GM12878 (cell line): ENCODE data around the gene COL4A1. TPM values are rescaled to one million over a fixed set of nuclear protein-coding genes. Genes with fewer than 3 reads are reported as not detected.

ENCODE experiments used
- ATAC-seq: fragments of 200-7000 bp; cut with Tn5 transposase; 3 replicates; pipeline ENCODE4 v1.9.1; 2020; ENCODE audit warnings: mild to moderate bottlenecking, moderate library complexity
- BruUV-seq: library from RNA; stranded (reverse); fragments of 400-500 nt; replicated peaks from 2 replicates; lab custom pipeline; 2021; lab: Mats Ljungman, UMichigan
- CTCF ChIA-PET: fragments of 300-600 bp; sonication (Branson Sonifier 250); formaldehyde crosslinking; extraction: SDS; loops from one replicate; lab custom pipeline; 2021; ENCODE audit warnings: inconsistent platforms; lab: Yijun Ruan, JAX
- POLR2A ChIA-PET: fragments of 350-600 bp; formaldehyde crosslinking; extraction: SDS; loops from one replicate; lab custom pipeline; 2021; ENCODE audit warnings: inconsistent platforms; lab: Charles Lee
- RAD21 ChIA-PET: fragments of 300-600 bp; sonication (Branson Sonifier 250); formaldehyde crosslinking; loops from one replicate; lab custom pipeline; 2023; ENCODE audit warnings: antibody characterized with exemption; ENCODE audit not compliant: unreplicated experiment; lab: Charles Lee
- SMC1A ChIA-PET: fragments of 300-600 bp; sonication (Branson Sonifier 250); formaldehyde crosslinking; loops from one replicate; lab custom pipeline; 2023; ENCODE audit not compliant: unreplicated experiment, uncharacterized antibody; lab: Charles Lee
- DNase-seq: peaks from one replicate; pipeline ENCODE4 v3.0.0-alpha.2; 2011; ENCODE audit warnings: low read depth, low spot score
- FAIRE-seq: peaks from 3 replicates; lab custom pipeline; 2011; peaks lifted over from hg19 to GRCh38; lab: Jason Lieb, UNC
- H2AFZ ChIP-seq: 2 replicates; pipeline ENCODE4 v1.6.0; 2011; ENCODE audit warnings: low read depth, low read length, control low read depth; ENCODE audit not compliant: control insufficient read depth
- H3K27ac ChIP-seq: 2 replicates; pipeline ENCODE4 v1.5.1; 2011; ENCODE audit warnings: control low read depth; ENCODE audit not compliant: control insufficient read depth, insufficient read depth
- H3K27me3 ChIP-seq, 2 experiments: replicated peaks in 1 of 2; 2 replicates each; pipeline versions ENCODE4 v1.6.0 to v1.6.1; 2011; ENCODE audit warnings: low read length in 1 of 2; ENCODE audit not compliant: control insufficient read depth in 2 of 2, insufficient read depth in 2 of 2
- H3K36me3 ChIP-seq, 2 experiments: 2 replicates each; pipeline ENCODE4 v1.5.1; 2011; ENCODE audit warnings: low read length in 1 of 2; ENCODE audit not compliant: control insufficient read depth in 2 of 2, insufficient read depth in 2 of 2
- H3K4me1 ChIP-seq: 2 replicates; pipeline ENCODE4 v1.6.1; 2011; ENCODE audit warnings: mild to moderate bottlenecking, low read length, moderate library complexity, mixed read lengths; ENCODE audit not compliant: control insufficient read depth, insufficient read depth
- H3K4me2 ChIP-seq: 2 replicates; pipeline ENCODE4 v1.6.0; 2011; ENCODE audit warnings: control low read depth; ENCODE audit not compliant: control insufficient read depth, insufficient read depth
- H3K4me3 ChIP-seq: fragments of 200-600 bp; sonication (generic); 2 replicates; pipeline ENCODE4 v1.5.1; 2016
- H3K79me2 ChIP-seq: 2 replicates; pipeline ENCODE4 v1.6.0; 2011; ENCODE audit warnings: low read length; ENCODE audit not compliant: control insufficient read depth, insufficient read depth
- H3K9ac ChIP-seq: 2 replicates; pipeline ENCODE4 v1.8.0; 2011; ENCODE audit warnings: low read length, control low read depth, mixed read lengths; ENCODE audit not compliant: control insufficient read depth, insufficient read depth
- H3K9me3 ChIP-seq: replicated peaks from 3 replicates; pipeline ENCODE4 v1.5.1; 2011; ENCODE audit warnings: mild to moderate bottlenecking, low read length; ENCODE audit not compliant: control insufficient read depth, insufficient read depth
- H4K20me1 ChIP-seq: 2 replicates; pipeline ENCODE4 v1.6.0; 2011; ENCODE audit not compliant: control insufficient read depth, insufficient read depth
- CHD4 ChIP-seq: fragments of 200-600 bp; sonication (generic); IDR thresholded peaks from 2 replicates; pipeline ENCODE4 v1.6.1; 2016; ENCODE audit warnings: mild to moderate bottlenecking
- DPF2 ChIP-seq: fragments of 450-650 bp; IDR thresholded peaks from 2 replicates; pipeline ENCODE4 v1.6.1; 2017; ENCODE audit warnings: mild to moderate bottlenecking
- EED ChIP-seq: sonication (generic); IDR thresholded peaks from 2 replicates; pipeline ENCODE4 v1.6.1; 2016; ENCODE audit warnings: antibody characterized with exemption, low read depth
- EZH2 ChIP-seq: IDR thresholded peaks from 2 replicates; pipeline ENCODE4 v1.6.1; 2012; ENCODE audit warnings: low read depth, mild to moderate bottlenecking, control low read depth, inconsistent platforms, low read length, borderline replicate concordance; ENCODE audit not compliant: control insufficient read depth
- HDAC6 ChIP-seq: fragments of 200-600 bp; sonication (generic); IDR thresholded peaks from one replicate; pipeline ENCODE4 v1.8.0; 2017; ENCODE audit warnings: antibody characterized with exemption; ENCODE audit not compliant: unreplicated experiment
- IKZF1 ChIP-seq: fragments of 450-650 bp; conservative IDR thresholded peaks from 2 replicates; pipeline ENCODE4 v1.6.1; 2017; ENCODE audit warnings: antibody characterized with exemption, mild to moderate bottlenecking
- NFXL1 ChIP-seq: fragments of 450-650 bp; IDR thresholded peaks from 2 replicates; pipeline ENCODE4 v1.6.1; 2017; ENCODE audit warnings: antibody characterized with exemption, mild to moderate bottlenecking, borderline replicate concordance
- PAX5 ChIP-seq: IDR thresholded peaks from 2 replicates; pipeline ENCODE4 v1.6.1; 2011; ENCODE audit warnings: low read depth, low read length, borderline replicate concordance
- RFX5 ChIP-seq: IDR thresholded peaks from 2 replicates; pipeline ENCODE4 v1.6.1; 2011; ENCODE audit warnings: low read depth, low read length, improper control_type of control experiment
- SREBF1 ChIP-seq: IDR thresholded peaks from 2 replicates; pipeline ENCODE4 v1.6.1; 2012; ENCODE audit warnings: mild to moderate bottlenecking, low read length
- TARDBP ChIP-seq: IDR thresholded peaks from 2 replicates; pipeline ENCODE4 v1.6.1; 2016; ENCODE audit warnings: borderline replicate concordance
- YY1 ChIP-seq: IDR thresholded peaks from 2 replicates; pipeline ENCODE4 v1.6.1; 2011; ENCODE audit warnings: low read depth, mild to moderate bottlenecking, low read length
- ZNF207 ChIP-seq: fragments of 450-650 bp; IDR thresholded peaks from 2 replicates; pipeline ENCODE4 v1.6.1; 2014; ENCODE audit warnings: antibody characterized with exemption, mild to moderate bottlenecking, borderline replicate concordance
- WGBS: methylation state at CpG from one replicate; pipeline ENCODE4 v1.1.6; 2016; ENCODE audit warnings: low lambda C conversion rate; ENCODE audit not compliant: insufficient replicate concordance, insufficient coverage; ENCODE audit errors: missing lambda C conversion rate; 5-methylcytosine and 5-hydroxymethylcytosine counted together
- in situ Hi-C: fragments of 300-500 bp; cut with MboI; formaldehyde crosslinking; loops from 9 replicates; pipeline ENCODE4 v1.14.3; 2018; ENCODE audit warnings: mixed read lengths
- intact Hi-C: fragments of 100-400 bp; cut with micrococcal nuclease; formaldehyde crosslinking; loops from one replicate; pipeline ENCODE4 v1.14.2; 2022; ENCODE audit not compliant: unreplicated experiment
- polyA plus RNA-seq, 11 experiments: library from polyadenylated mRNA; depleted of rRNA in 4 of 11; unstranded in 6 of 11; stranded (reverse) in 5 of 11; fragments of >200 nt; fragmentation: Nextera tagmentation in 4 of 11; fragmentation: Illumina TruSeq in 1 of 11; extraction: Ambion mirVana in 4 of 11; extraction: Trizol in 1 of 11; gene quantifications; 1 replicate in 1 of 11; 2 replicates in 10 of 11; pipeline versions ENCODE4 v1.2.1 to v1.2.3, GENCODE V29; 2011 to 2016; ENCODE audit warnings: inconsistent platforms in 2 of 11, missing spikeins in 2 of 11, low read depth in 1 of 11
- total RNA-seq, 4 experiments: library from RNA; depleted of rRNA in 3 of 4; stranded (reverse); fragments of >200 nt in 3 of 4; fragmentation: Illumina TruSeq in 1 of 4; extraction: Trizol in 1 of 4; gene quantifications; 2 replicates each; pipeline versions ENCODE4 v1.2.1 to v1.2.3, GENCODE V29; 2013 to 2021
- TF ChIP-seq, protein P1 (sequence below): fragments of 450-650 bp; formaldehyde crosslinking; IDR thresholded peaks from 2 replicates; pipeline ENCODE4 v1.5.0; 2022; ENCODE audit warnings: mild to moderate bottlenecking, missing genetic modification characterization

COL4A1 gene
- total and polyA plus RNA-seq, 10 of the 15 experiments (the other 5 are each of a cell fraction or from before 2014, with no cell fraction given) = 0.07 to 0.31 (median 0.13) TPM; not detected in 6

DNA sequence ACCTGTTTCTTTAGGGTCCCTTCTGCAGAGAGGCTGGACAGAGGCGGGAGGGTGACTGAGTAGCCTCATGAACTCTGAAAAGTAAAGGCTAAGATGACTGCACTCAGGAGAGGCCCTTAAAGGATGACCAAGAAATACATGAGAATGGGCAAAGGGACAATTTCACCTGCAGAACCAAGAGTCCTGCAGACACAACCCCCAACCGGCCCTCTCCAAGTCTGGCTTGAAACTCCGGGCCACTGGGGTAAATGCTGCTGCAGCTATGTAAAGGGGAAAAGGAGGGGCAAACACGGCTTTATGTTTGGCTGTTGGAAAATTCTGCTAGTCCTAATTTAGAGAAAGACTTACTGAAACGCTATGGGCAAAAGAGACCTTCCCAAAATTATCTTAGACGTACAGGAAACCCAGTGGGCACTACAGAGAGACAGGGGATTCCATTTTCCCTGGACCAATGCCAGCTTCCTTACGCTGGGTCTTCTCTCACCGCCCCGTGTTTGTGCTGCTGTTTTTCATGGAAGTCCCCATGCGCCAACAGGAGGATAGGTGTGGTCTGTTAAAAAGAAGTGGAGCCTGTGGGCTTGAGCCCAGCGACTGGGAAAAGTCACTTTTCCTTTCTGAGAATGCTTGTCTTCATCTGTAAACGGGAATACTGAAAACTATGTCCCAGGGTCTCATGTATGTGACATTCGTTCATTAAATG, 10.7 kb upstream of the COL4A1 start:
- H3K9ac ChIP-seq = no peak overlapping the region
- H3K27me3 ChIP-seq = no peaks in the 10 kb centered on the region; a peak in 3 of 4 replicates
- ChIA-PET CTCF (no interaction called here), POLR2A (no interaction called here), RAD21 (no interaction called here), SMC1A (no interaction called here)
- in situ Hi-C loops (no loop called here), intact Hi-C loops (no loop called here)
- TF ChIP-seq ZNF207 (no peak), EZH2 (no peak), DPF2 (no peak), IKZF1 (no peak), NFXL1 (no peak), HDAC6 (no peak), CHD4 (no peak), PAX5 (no peak), SREBF1 (no peak), RFX5 (no peak), EED (no peak), YY1 (no peak), TARDBP (no peak)
- TF ChIP-seq, protein P1, sequence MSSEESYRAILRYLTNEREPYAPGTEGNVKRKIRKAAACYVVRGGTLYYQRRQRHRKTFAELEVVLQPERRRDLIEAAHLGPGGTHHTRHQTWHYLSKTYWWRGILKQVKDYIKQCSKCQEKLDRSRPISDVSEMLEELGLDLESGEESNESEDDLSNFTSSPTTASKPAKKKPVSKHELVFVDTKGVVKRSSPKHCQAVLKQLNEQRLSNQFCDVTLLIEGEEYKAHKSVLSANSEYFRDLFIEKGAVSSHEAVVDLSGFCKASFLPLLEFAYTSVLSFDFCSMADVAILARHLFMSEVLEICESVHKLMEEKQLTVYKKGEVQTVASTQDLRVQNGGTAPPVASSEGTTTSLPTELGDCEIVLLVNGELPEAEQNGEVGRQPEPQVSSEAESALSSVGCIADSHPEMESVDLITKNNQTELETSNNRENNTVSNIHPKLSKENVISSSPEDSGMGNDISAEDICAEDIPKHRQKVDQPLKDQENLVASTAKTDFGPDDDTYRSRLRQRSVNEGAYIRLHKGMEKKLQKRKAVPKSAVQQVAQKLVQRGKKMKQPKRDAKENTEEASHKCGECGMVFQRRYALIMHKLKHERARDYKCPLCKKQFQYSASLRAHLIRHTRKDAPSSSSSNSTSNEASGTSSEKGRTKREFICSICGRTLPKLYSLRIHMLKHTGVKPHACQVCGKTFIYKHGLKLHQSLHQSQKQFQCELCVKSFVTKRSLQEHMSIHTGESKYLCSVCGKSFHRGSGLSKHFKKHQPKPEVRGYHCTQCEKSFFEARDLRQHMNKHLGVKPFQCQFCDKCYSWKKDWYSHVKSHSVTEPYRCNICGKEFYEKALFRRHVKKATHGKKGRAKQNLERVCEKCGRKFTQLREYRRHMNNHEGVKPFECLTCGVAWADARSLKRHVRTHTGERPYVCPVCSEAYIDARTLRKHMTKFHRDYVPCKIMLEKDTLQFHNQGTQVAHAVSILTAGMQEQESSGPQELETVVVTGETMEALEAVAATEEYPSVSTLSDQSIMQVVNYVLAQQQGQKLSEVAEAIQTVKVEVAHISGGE (CRISPR knock-in tag) = no peak
- no peaks in the 10 kb centered on the region for H3K79me2 ChIP-seq
- DNase-seq (no peak), ATAC-seq (no peak), FAIRE-seq (no peak)
- no peaks in the 10 kb centered on the region for H3K9me3 ChIP-seq
- H2AFZ ChIP-seq = no peak overlapping the region
- H4K20me1 ChIP-seq = no peaks in the 10 kb centered on the region
- WGBS = 33% methylated on average over 13 of the region's 13 CpGs
- H3K4me3 ChIP-seq = no peak overlapping the region
- H3K36me3 ChIP-seq = no peaks in the 10 kb centered on the region
- no TSS peak for BruUV-seq
- no peak overlapping the region for H3K4me2 ChIP-seq
- no peak overlapping the region for H3K27ac ChIP-seq
- no peaks in the 10 kb centered on the region for H3K4me1 ChIP-seq
